Uterus (tissue), 2 donors: Measurements from ENCODE around the gene SGSM2.

Experiments used
- POLR2A ChIP-seq, 2 donors: fragments of 450-650 bp; IDR thresholded peaks; one replicate each; pipeline ENCODE4 v1.6.1; 2016; ENCODE audit warnings: antibody characterized with exemption in 2 of 2, mild to moderate bottlenecking in 1 of 2, moderate library complexity in 1 of 2
- TF ChIP-seq, protein P1 (sequence below), 4 experiments: fragments of 200-600 bp in 2 of 4; fragments of 450-650 bp in 2 of 4; sonication (generic) in 2 of 4; IDR thresholded peaks; one replicate each; pipeline ENCODE4 v1.5.1; 2016 to 2019; ENCODE audit warnings: antibody characterized with exemption in 4 of 4, mild to moderate bottlenecking in 2 of 4, moderate library complexity in 1 of 4

DNA sequence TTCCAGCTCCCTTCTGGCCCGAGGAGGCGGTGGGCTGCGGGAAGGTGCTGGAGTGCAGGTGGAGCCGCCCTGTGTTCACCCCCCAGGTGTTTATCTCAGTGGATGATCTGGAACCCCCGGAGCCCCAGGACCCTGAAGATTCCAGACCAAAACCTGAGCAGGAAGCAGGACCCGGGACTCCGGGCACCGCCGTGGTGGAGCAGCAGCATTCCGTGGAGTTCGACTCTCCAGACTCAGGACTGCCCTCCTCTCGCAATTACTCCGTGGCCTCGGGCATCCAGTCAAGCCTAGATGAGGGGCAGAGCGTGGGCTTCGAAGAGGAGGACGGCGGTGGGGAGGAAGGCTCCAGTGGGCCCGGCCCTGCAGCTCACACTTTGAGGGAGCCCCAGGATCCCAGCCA is 38.1 kb downstream of the SGSM2 start:
- TF ChIP-seq, protein P1, sequence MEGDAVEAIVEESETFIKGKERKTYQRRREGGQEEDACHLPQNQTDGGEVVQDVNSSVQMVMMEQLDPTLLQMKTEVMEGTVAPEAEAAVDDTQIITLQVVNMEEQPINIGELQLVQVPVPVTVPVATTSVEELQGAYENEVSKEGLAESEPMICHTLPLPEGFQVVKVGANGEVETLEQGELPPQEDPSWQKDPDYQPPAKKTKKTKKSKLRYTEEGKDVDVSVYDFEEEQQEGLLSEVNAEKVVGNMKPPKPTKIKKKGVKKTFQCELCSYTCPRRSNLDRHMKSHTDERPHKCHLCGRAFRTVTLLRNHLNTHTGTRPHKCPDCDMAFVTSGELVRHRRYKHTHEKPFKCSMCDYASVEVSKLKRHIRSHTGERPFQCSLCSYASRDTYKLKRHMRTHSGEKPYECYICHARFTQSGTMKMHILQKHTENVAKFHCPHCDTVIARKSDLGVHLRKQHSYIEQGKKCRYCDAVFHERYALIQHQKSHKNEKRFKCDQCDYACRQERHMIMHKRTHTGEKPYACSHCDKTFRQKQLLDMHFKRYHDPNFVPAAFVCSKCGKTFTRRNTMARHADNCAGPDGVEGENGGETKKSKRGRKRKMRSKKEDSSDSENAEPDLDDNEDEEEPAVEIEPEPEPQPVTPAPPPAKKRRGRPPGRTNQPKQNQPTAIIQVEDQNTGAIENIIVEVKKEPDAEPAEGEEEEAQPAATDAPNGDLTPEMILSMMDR (IDR thresholded peaks at IDR 0.05): no peak
- no peak for TF ChIP-seq POLR2A (IDR thresholded peaks at IDR 0.05)
